CD14-positive monocyte (primary cell): Measurements from ENCODE around the gene DHX57. TPM values are rescaled to one million over a fixed set of nuclear protein-coding genes. Genes with fewer than 3 reads are reported as not detected.

ENCODE experiments used
- DNase-seq, 3 donors: peaks; one replicate each; pipeline ENCODE4 v3.0.0-alpha.2; 2011 to 2022
- H2AFZ ChIP-seq: 2 replicates; pipeline ENCODE4 v1.6.0; 2012; ENCODE audit warnings: mild to moderate bottlenecking, low read depth, low read length, inconsistent platforms; ENCODE audit not compliant: insufficient read depth, poor library complexity, severe bottlenecking
- H3K27ac ChIP-seq, 2 donors: 1 replicate in 1 of 2; 2 replicates in 1 of 2; pipeline ENCODE4 v1.5.1; 2012 to 2013; ENCODE audit warnings: low read length in 2 of 2, control low read depth in 1 of 2, inconsistent platforms in 1 of 2, low read depth in 1 of 2, mild to moderate bottlenecking in 1 of 2
- H3K27me3 ChIP-seq, 2 donors: one replicate each; pipeline versions ENCODE4 v1.6.0 to v1.6.1; 2011 to 2013; ENCODE audit warnings: low read length in 2 of 2; ENCODE audit not compliant: control insufficient read depth in 2 of 2, insufficient read depth in 2 of 2
- H3K36me3 ChIP-seq, 2 donors: replicated peaks in 1 of 2; 1 replicate in 1 of 2; 2 replicates in 1 of 2; pipeline versions ENCODE4 v1.5.1 to v1.6.1; 2012 to 2013; ENCODE audit warnings: low read length in 2 of 2, control low read depth in 1 of 2, inconsistent platforms in 1 of 2, mild to moderate bottlenecking in 1 of 2; ENCODE audit not compliant: insufficient read depth in 2 of 2, control insufficient read depth in 1 of 2
- H3K4me1 ChIP-seq, 2 donors: 1 replicate in 1 of 2; 2 replicates in 1 of 2; pipeline versions ENCODE4 v1.5.1 to v1.6.1; 2012 to 2013; ENCODE audit warnings: low read length in 2 of 2, control low read depth in 1 of 2, inconsistent platforms in 1 of 2, mild to moderate bottlenecking in 1 of 2, moderate library complexity in 1 of 2; ENCODE audit not compliant: insufficient read depth in 2 of 2, control insufficient read depth in 1 of 2
- H3K4me2 ChIP-seq: replicated peaks from 2 replicates; pipeline ENCODE3; 2012; ENCODE audit warnings: low read length, moderate library complexity, mild to moderate bottlenecking; ENCODE audit not compliant: poor library complexity, severe bottlenecking; ENCODE audit errors: extremely low read depth
- H3K4me3 ChIP-seq, 3 experiments: fragments of 200-600 bp in 1 of 3; sonication (generic) in 1 of 3; replicated peaks in 1 of 3; 1 replicate in 2 of 3; 2 replicates in 1 of 3; pipeline ENCODE4 v1.5.1; 2011 to 2013; ENCODE audit warnings: low read length in 3 of 3, mild to moderate bottlenecking in 3 of 3, control low read depth in 2 of 3, low read depth in 2 of 3, inconsistent platforms in 1 of 3, moderate library complexity in 1 of 3
- H3K79me2 ChIP-seq: 2 replicates; pipeline ENCODE4 v1.6.0; 2012; ENCODE audit warnings: mild to moderate bottlenecking, control low read depth, inconsistent platforms, low read length, moderate library complexity; ENCODE audit not compliant: insufficient read depth
- H3K9ac ChIP-seq: 2 replicates; pipeline ENCODE4 v1.6.0; 2017; ENCODE audit warnings: low read length, mild to moderate bottlenecking; ENCODE audit not compliant: insufficient read depth, poor library complexity, severe bottlenecking
- H3K9me3 ChIP-seq, 2 donors: replicated peaks in 1 of 2; 1 replicate in 1 of 2; 2 replicates in 1 of 2; pipeline versions ENCODE4 v1.5.1 to v1.6.1; 2012 to 2013; ENCODE audit warnings: low read length in 2 of 2, control low read depth in 1 of 2; ENCODE audit not compliant: control insufficient read depth in 1 of 2, insufficient read depth in 1 of 2
- H4K20me1 ChIP-seq: 2 replicates; pipeline ENCODE4 v1.6.0; 2012; ENCODE audit warnings: mild to moderate bottlenecking, low read length, control low read depth, moderate library complexity; ENCODE audit not compliant: insufficient read depth
- H3K27ac Mint-ChIP-seq, 7 donors: one replicate each; pipeline ENCODE4 v1.8.0; 2020; ENCODE audit warnings: mild to moderate bottlenecking in 7 of 7, mixed read lengths in 7 of 7, moderate library complexity in 6 of 7, inconsistent platforms in 2 of 7
- H3K27me3 Mint-ChIP-seq, 3 donors: one replicate each; pipeline ENCODE4 v1.8.0; 2021 to 2022; ENCODE audit warnings: low read depth in 3 of 3, mild to moderate bottlenecking in 3 of 3, mixed read lengths in 3 of 3, moderate library complexity in 3 of 3, inconsistent platforms in 1 of 3
- H3K36me3 Mint-ChIP-seq, 2 donors: one replicate each; pipeline ENCODE4 v1.8.0; 2020; ENCODE audit warnings: mixed read lengths in 2 of 2, inconsistent platforms in 1 of 2, mild to moderate bottlenecking in 1 of 2
- H3K4me1 Mint-ChIP-seq: one replicate; pipeline ENCODE4 v1.8.0; 2020; ENCODE audit warnings: mild to moderate bottlenecking, mixed read lengths
- H3K4me3 Mint-ChIP-seq, 2 donors: one replicate each; pipeline ENCODE4 v1.8.0; 2020; ENCODE audit warnings: mild to moderate bottlenecking in 2 of 2, mixed read lengths in 2 of 2, moderate library complexity in 1 of 2
- H3K9me3 Mint-ChIP-seq, 7 donors: one replicate each; pipeline ENCODE4 v1.8.0; 2020 to 2022; ENCODE audit warnings: mixed read lengths in 7 of 7, mild to moderate bottlenecking in 6 of 7, moderate library complexity in 6 of 7, inconsistent platforms in 2 of 7
- CTCF ChIP-seq: fragments of 200-600 bp; IDR thresholded peaks from one replicate; pipeline ENCODE4 v1.8.0; 2022; ENCODE audit warnings: antibody characterized with exemption, mild to moderate bottlenecking
- WGBS: methylation state at CpG from one replicate; pipeline ENCODE4 v1.1.5; 2013; ENCODE audit warnings: missing lambda C conversion rate; ENCODE audit not compliant: insufficient coverage; 5-methylcytosine and 5-hydroxymethylcytosine counted together
- intact Hi-C, 2 donors: fragments of 100-400 bp; cut with micrococcal nuclease; formaldehyde crosslinking; loops; one replicate each; pipeline versions ENCODE4 v1.15.0 to v1.15.1; 2023
- polyA plus RNA-seq, 3 donors: library from polyadenylated mRNA; depleted of rRNA in 1 of 3; unstranded in 2 of 3; stranded (reverse) in 1 of 3; fragments of 300-500 nt in 2 of 3; fragments of >200 nt in 1 of 3; fragmentation: Illumina TruSeq in 2 of 3; gene quantifications; 1 replicate in 2 of 3; 2 replicates in 1 of 3; pipeline ENCODE4 v1.2.3, GENCODE V29; 2012 to 2021

DHX57 gene
- polyA plus RNA-seq, 3 donors: 7.7 to 13.4 (median 12.9) TPM

DNA sequence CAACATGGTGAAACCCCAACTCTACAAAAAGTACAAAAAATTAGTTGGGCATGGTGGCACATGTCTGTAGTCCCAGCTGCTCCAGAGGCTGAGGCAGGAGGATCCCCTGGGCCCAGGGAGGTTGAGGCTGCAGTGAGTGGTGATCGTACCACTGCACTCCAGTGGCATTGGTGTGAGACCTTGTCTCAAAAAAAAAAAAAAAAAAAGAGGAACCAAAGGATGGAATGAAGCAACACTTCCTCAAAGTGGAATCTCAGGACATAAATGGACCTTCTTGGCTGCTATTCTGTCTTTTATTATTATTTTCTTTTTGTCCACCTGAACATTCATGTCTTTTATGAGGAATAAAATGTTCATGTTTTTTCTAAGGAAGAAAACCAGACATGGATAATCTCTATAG is 84.0 kb downstream of the DHX57 start:
- Histone ChIP-seq H2AFZ (peak overlapping the region; percentile 71), H3K4me1 (peaks cover 11 to 15% of the 10 kb centered on the region in 2 donors), H4K20me1 (no peaks in the 10 kb centered on the region), H3K9ac (no peak overlapping the region), H3K4me3 (no peak overlapping the region), H3K27me3 (no peaks in the 10 kb centered on the region), H3K79me2 (no peaks in the 10 kb centered on the region), H3K27ac (no peak overlapping the region), H3K4me2 (peak overlapping the region; percentile 23), H3K36me3 (no peaks in the 10 kb centered on the region), H3K9me3 (no peaks in the 10 kb centered on the region)
- peaks cover 5% of the 10 kb centered on the region for H3K4me1 Mint-ChIP-seq
- DNase-seq: peak; percentile 39 to 65 (median 53)
- intact Hi-C loops: no loop called here
- peak overlapping the region in 4 of 7 donors; percentile 38 to 69 (median 62) for H3K27ac Mint-ChIP-seq
- no CpG with 5 or more reads among the region's 1 CpG for WGBS
- H3K9me3 Mint-ChIP-seq: peaks cover 0 to 3% (median 0%) of the 10 kb centered on the region in 7 donors
- H3K4me3 Mint-ChIP-seq: no peak overlapping the region
- H3K27me3 Mint-ChIP-seq: peaks cover 0 to 2% (median 1%) of the 10 kb centered on the region in 3 donors
- H3K36me3 Mint-ChIP-seq: peaks cover 0 to under 1% of the 10 kb centered on the region in 2 donors
- TF ChIP-seq CTCF: no peak

GRCh38 chr2:38789691-38790090 is 86.0 kb downstream of the DHX57 start:
- Histone ChIP-seq H3K9ac (no peak overlapping the region), H3K4me2 (no peak overlapping the region), H3K27ac (no peak overlapping the region), H4K20me1 (no peaks in the 10 kb centered on the region), H3K27me3 (no peaks in the 10 kb centered on the region), H3K4me1 (peaks cover 11 to 15% of the 10 kb centered on the region in 2 donors), H2AFZ (no peak overlapping the region), H3K4me3 (no peak overlapping the region), H3K9me3 (no peaks in the 10 kb centered on the region), H3K79me2 (no peaks in the 10 kb centered on the region), H3K36me3 (no peaks in the 10 kb centered on the region)
- intact Hi-C loops: no loop called here
- H3K9me3 Mint-ChIP-seq: peaks cover 0 to 2% (median 0%) of the 10 kb centered on the region in 7 donors
- no CpG with 5 or more reads among the region's 14 CpGs for WGBS
- H3K4me3 Mint-ChIP-seq: no peak overlapping the region
- no peak for DNase-seq
- no peak for TF ChIP-seq CTCF
- H3K4me1 Mint-ChIP-seq: peaks cover 5% of the 10 kb centered on the region
- peaks cover 0 to 3% (median 1%) of the 10 kb centered on the region in 3 donors for H3K27me3 Mint-ChIP-seq
- H3K36me3 Mint-ChIP-seq: no peaks in the 10 kb centered on the region
- peak overlapping the region in 1 of 7 donors; percentile 2 for H3K27ac Mint-ChIP-seq
